Mesodermal cell (in vitro differentiated cells): ENCODE measurements around the gene SF3B4.

Experiments
- H3K27ac ChIP-seq: 2 replicates; pipeline ENCODE4 v1.7.0; 2013; ENCODE audit warnings: mild to moderate bottlenecking, low read depth, low read length, moderate library complexity; ENCODE audit not compliant: severe bottlenecking
- H3K36me3 ChIP-seq: 2 replicates; pipeline ENCODE4 v1.7.1; 2013; ENCODE audit warnings: mild to moderate bottlenecking, low read length, moderate library complexity; ENCODE audit not compliant: control insufficient read depth, insufficient read depth
- H3K4me1 ChIP-seq: one replicate; pipeline ENCODE4 v1.7.1; 2013; ENCODE audit warnings: mild to moderate bottlenecking, low read length; ENCODE audit not compliant: insufficient read depth, control insufficient read depth, poor library complexity, severe bottlenecking
- H3K4me3 ChIP-seq: 2 replicates; pipeline ENCODE4 v1.7.0; 2013; ENCODE audit warnings: low read length, control low read depth, mild to moderate bottlenecking; ENCODE audit not compliant: insufficient read depth, poor library complexity, severe bottlenecking; ENCODE audit errors: extremely low read depth
- H3K9me3 ChIP-seq: 2 replicates; pipeline ENCODE4 v1.7.1; 2013; ENCODE audit warnings: mild to moderate bottlenecking, low read length, moderate library complexity; ENCODE audit not compliant: control insufficient read depth
- WGBS, 2 experiments: methylation state at CpG; one replicate each; pipeline ENCODE4 v1.1.5; 2013; ENCODE audit warnings: missing lambda C conversion rate in 2 of 2; ENCODE audit not compliant: insufficient coverage in 2 of 2; 5-methylcytosine and 5-hydroxymethylcytosine counted together

SF3B4 gene

GRCh38 chr1:149916898-149917252 lies 10.7 kb downstream of the SF3B4 start:
- Histone ChIP-seq H3K4me3 (peak overlapping the region; percentile 76), H3K36me3 (peaks cover 22% of the 10 kb centered on the region), H3K27ac (no peak overlapping the region), H3K4me1 (peaks cover 19% of the 10 kb centered on the region), H3K9me3 (no peaks in the 10 kb centered on the region)
- 4 to 6% methylated on average over 3 to 6 of the region's 10 CpGs for WGBS, 2 experiments

DNA sequence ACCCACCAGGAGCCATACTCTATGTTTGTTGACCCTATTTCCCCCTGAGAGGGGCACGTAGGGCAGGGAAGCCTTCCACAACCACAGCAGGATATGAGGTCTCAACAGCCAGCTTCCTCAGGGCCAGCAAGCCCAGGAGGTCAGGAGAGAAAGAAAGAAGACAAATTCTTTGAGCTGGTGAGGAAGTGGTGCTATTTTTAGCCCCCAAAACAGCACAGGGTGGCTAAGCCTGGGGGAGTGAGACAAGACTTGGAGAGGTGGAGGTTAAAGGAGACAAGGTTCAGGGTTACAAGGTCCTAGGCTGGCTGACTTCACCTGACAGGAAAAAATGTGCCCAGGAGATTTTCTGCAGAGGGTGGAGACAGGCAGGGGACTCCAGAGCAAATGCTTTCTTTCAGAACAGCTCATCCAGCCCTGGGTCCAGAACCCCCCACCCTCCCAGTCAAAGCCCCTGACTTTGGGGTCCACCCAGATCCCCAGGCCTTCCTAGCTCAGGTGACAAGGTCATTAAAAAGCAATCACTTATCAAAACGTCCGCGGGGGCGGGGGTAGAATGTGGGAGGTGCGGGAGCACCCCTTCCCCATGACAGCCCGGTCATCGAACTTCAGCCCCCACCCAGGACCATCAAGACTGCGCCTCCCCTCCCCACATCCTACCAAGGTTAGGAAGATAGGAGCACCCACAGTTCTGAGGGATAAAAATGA lies 11.3 kb downstream of the SF3B4 start:
- Histone ChIP-seq H3K4me3 (peak overlapping the region; percentile 76), H3K9me3 (no peaks in the 10 kb centered on the region), H3K27ac (peak overlapping the region; percentile 75), H3K36me3 (peaks cover 25% of the 10 kb centered on the region), H3K4me1 (peaks cover 19% of the 10 kb centered on the region)
- 0% methylated on average over 1 of the region's 9 CpGs; no CpG with 5 or more reads in 1 of the 2 experiments for WGBS, 2 experiments

- Histone ChIP-seq H3K9me3 (no peaks in the 10 kb centered on the region), H3K36me3 (peaks cover 33% of the 10 kb centered on the region), H3K27ac (peak overlapping the region; percentile 75), H3K4me1 (peaks cover 19% of the 10 kb centered on the region), H3K4me3 (peak overlapping the region; percentile 76)
- whole genome bisulfite sequencing, 2 experiments, result 78 to 79% methylated on average over 3 to 8 of the region's 11 CpGs
Observed at GRCh38 chr1:149915429-149916192, 12.0 kb downstream of the SF3B4 start.

GRCh38 chr1:149914545-149914944 lies 13.1 kb downstream of the SF3B4 start:
- Histone ChIP-seq H3K4me3 (no peak overlapping the region), H3K4me1 (peaks cover 19% of the 10 kb centered on the region), H3K9me3 (no peaks in the 10 kb centered on the region), H3K36me3 (peaks cover 39% of the 10 kb centered on the region), H3K27ac (no peak overlapping the region)
- WGBS, 2 experiments, result no CpG with 5 or more reads among the region's 1 CpG

DNA sequence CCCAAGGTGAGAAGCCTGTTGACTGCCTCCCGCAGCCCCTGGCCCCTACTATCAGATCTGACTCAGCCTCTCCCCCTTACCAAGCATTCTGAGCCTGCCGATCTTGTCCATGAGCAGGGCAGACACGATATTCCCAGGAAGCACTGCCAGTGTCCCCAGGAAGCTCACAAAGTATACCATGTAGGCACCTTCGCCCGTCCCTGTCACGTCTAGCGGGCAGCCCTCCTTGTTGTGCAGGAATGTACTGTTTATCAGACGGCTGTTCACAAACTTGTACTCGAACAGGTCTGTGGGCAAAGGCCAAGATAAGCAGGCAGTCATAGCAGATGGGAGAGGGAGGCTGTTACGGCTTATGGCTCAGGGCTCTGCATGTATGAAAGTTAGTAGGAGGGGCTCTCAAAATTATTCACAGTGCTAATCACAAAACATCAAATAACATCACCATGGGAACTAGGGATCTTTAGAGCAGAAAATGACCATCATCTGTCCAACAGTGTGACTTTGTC lies 21.0 kb downstream of the SF3B4 start:
- H3K4me1 ChIP-seq, result peaks cover 10% of the 10 kb centered on the region
- no peak overlapping the region for H3K4me3 ChIP-seq
- H3K27ac ChIP-seq, result peak overlapping the region; percentile 73
- peaks cover 60% of the 10 kb centered on the region for H3K36me3 ChIP-seq
- WGBS, 2 experiments, result 89 to 92% methylated on average over 8 to 9 of the region's 10 CpGs
- no peaks in the 10 kb centered on the region for H3K9me3 ChIP-seq

DNA sequence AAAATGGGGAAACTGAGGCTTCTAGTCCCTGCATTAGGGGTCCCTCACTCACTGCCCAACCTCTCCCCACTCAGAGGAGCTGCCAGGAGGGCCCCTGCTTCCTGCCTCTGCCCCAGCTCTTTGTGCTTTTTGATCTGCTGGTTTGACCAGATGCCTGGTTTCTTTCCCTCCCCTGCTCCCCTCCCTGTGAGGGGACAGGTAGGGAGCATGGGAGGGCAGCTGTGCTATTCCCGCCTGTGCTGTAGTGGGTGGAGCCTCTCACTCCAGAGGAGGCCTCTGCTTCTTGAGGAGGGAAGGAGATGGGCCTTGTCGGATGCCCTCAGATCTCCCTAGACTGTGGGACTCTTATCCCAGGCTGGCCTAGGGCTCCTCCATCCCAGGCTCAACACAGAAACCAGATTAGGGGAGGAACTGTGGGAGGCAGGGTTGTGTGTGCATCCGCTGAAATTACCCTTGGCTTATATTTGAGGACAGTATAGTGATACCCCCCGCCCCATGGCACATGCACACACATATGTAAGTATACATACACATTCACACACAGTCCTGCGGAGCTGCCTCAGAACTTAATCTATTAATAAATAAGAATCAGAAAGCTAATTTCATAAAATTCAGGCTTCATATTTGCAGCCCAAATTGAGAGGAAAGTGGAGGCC lies 23.6 kb downstream of the SF3B4 start:
- WGBS, 2 experiments, result no CpG with 5 or more reads among the region's 5 CpGs
- peaks cover 10% of the 10 kb centered on the region for H3K4me1 ChIP-seq

DNA sequence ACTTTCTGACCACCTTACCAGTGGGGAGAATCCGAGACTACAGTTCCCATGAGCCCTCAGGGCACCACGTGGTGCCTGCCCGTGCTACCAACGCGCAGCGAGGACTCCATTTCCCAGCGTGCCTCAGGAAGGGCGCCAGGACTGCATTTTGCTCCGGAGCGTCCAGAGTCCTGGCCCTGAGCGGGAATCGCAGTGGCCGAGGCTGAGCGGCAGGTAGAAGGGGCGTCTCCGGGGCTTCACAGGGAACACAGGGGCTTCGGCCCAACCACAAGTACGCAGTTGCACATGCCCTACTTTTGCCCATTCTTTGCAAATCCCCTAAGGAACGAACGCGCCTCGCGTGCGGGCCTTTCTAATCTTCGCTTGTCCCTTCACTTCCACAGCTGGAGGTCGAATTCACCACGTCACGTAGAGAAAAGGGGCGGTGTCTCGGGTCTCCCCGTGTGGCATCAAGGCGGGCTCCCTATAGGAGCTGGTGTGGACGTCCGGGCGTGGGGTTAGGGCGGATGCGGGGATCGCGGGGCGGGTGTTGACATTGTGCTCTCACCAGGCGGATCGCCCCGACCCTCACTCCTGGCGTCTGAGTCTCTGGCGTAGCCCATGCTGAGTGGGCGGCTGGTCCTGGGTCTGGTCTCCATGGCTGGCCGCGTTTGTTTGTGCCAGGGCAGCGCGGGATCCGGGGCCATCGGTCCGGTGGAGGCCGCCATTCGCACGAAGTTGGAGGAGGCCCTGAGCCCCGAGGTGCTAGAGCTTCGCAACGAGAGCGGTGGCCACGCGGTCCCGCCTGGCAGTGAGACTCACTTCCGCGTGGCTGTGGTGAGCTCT lies 27.9 kb downstream of the SF3B4 start, which contains the start of gene BOLA1:
Gene BOLA1 (plus strand): TSS at position 109 of the 825 bp plus-strand sequence. CDS start 492 bp downstream, at position 601.
- H3K4me1 ChIP-seq, result no peaks in the 10 kb centered on the region
- H3K9me3 ChIP-seq, result no peaks in the 10 kb centered on the region
- 72 to 82% methylated on average over 63 to 64 of the region's 65 CpGs for WGBS, 2 experiments
- peak within 1 kb of the TSS; percentile 24 for H3K4me3 ChIP-seq
- H3K36me3 ChIP-seq, result peaks cover 6% of the 10 kb centered on the region
- no peak within 1 kb of the TSS for H3K27ac ChIP-seq

More for the DNA sequence above, 23.6 kb downstream of the SF3B4 start:
- no peak overlapping the region for H3K4me3 ChIP-seq
- no peak overlapping the region for H3K27ac ChIP-seq
- peaks cover 39% of the 10 kb centered on the region for H3K36me3 ChIP-seq
- H3K9me3 ChIP-seq, result no peaks in the 10 kb centered on the region

- Histone ChIP-seq H3K4me1 (no peaks in the 10 kb centered on the region), H3K27ac (no peak overlapping the region), H3K9me3 (no peaks in the 10 kb centered on the region), H3K4me3 (no peak overlapping the region), H3K36me3 (no peaks in the 10 kb centered on the region)
- WGBS, 2 experiments, result 88 to 100% methylated on average over 3 of the region's 4 CpGs
Observed at GRCh38 chr1:149896575-149896974, 31.0 kb downstream of the SF3B4 start.

DNA sequence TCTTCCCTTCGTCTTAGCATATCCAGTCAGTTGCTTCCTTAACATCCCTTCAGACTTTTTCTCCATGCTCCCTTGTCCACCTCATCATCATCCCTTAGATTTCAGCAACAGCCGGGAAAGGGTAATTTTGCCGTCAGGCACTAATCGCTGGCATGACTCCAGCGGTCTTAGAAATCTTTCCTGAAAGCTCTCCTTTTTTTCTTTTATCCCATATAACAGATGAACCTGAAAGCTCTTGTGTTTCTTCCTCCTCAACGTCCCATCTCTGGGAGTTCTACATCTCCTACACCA lies 38.7 kb downstream of the SF3B4 start:
- no peaks in the 10 kb centered on the region for H3K36me3 ChIP-seq
- H3K4me3 ChIP-seq, result peak overlapping the region; percentile 60
- peak overlapping the region; percentile 100 for H3K27ac ChIP-seq
- 50 to 52% methylated on average over 5 of the region's 6 CpGs for WGBS, 2 experiments
- no peaks in the 10 kb centered on the region for H3K4me1 ChIP-seq
- H3K9me3 ChIP-seq, result no peaks in the 10 kb centered on the region
